GM12875 (cell line): ENCODE results near the gene LUC7L3.

Experiments used
- H3K4me3 ChIP-seq: one replicate; pipeline ENCODE4 v1.5.1; 2011; ENCODE audit warnings: low read depth, low read length, control low read depth
- TF ChIP-seq, protein P1 (sequence below): IDR thresholded peaks from 2 replicates; pipeline ENCODE4 v1.5.1; 2011; ENCODE audit warnings: low read depth, mild to moderate bottlenecking, control low read depth, inconsistent platforms, low read length, moderate library complexity, borderline replicate concordance; ENCODE audit not compliant: insufficient read depth

Gene LUC7L3

DNA sequence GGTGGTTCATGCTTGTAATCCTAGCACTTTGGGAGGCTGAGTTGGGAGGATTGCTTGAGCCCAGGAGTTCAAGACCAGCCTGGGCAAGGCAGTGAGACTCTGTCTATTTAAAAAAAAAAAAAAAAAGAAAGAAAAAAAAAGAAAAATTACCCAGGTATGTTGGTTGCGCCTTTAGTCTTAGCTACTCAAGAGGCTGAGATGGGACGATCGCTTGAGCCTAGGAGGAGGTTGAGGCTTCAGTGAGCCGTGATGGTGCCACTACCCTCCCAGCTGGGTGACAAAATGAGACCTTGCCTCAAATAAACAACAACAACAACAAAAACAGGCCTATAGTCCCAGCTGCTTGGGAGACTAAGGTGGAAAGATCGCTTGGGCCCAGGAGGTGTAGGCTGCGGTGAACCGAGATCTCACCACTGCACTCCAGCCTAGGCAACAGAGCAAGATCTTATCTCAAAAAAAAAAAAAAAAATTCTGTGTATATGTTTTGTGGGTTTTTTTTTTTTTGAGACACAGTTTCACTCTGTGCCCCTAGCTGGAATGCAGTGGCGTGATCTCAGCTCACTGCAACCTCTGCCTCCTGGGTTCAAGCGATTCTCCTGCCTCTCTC lies 60.4 kb downstream of the LUC7L3 start:
- TF ChIP-seq, protein P1, sequence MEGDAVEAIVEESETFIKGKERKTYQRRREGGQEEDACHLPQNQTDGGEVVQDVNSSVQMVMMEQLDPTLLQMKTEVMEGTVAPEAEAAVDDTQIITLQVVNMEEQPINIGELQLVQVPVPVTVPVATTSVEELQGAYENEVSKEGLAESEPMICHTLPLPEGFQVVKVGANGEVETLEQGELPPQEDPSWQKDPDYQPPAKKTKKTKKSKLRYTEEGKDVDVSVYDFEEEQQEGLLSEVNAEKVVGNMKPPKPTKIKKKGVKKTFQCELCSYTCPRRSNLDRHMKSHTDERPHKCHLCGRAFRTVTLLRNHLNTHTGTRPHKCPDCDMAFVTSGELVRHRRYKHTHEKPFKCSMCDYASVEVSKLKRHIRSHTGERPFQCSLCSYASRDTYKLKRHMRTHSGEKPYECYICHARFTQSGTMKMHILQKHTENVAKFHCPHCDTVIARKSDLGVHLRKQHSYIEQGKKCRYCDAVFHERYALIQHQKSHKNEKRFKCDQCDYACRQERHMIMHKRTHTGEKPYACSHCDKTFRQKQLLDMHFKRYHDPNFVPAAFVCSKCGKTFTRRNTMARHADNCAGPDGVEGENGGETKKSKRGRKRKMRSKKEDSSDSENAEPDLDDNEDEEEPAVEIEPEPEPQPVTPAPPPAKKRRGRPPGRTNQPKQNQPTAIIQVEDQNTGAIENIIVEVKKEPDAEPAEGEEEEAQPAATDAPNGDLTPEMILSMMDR = no peak

DNA sequence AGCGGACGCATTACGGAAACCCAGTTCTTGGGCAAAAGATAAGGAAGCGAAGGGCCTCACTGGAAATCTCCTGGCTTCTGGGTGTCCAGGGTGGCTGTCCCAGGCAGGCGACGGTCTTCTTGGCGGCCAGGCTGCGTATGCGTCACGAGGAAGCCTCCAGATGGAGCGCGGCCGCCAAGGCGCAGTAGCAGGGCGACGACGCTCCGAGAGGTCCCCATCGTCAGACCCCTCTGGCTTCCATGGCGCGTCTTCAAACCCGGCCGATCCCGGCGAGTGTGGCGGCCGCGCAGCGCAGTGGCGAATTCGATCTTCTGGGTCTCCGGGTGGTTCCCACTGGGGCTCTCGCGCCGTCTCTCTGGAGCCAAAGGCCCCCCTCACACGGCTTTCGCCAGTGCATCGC lies 61.8 kb downstream of the LUC7L3 start:
- TF ChIP-seq, protein P1 = no peak
- no peak overlapping the region for H3K4me3 ChIP-seq

More for the DNA sequence above, 60.4 kb downstream of the LUC7L3 start:
- no peak overlapping the region for H3K4me3 ChIP-seq

DNA sequence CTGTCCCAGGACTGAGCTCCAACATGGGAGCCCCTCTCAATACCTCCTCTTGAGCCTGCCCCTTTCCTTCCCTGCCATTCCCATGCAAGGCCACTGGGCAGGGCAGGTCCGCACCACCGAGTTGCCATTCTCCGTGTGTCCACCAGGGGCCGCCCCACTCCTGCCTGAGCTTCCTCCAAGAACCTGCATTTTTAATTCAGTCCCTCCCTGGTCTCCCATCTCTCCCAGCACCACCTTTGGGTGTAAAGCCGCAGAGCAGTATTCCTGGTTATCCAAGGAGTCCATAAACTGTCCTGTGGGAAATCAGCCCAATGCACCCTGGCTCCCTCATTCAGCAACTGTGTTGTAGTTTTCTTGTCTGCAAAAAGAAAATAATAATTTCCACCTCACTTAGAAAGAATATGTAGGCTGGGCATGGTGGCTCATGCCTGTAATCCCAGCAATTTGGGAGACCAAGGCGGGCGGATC lies 63.8 kb downstream of the LUC7L3 start:
- no peak overlapping the region for H3K4me3 ChIP-seq
- TF ChIP-seq, protein P1 = peak; percentile 99

DNA sequence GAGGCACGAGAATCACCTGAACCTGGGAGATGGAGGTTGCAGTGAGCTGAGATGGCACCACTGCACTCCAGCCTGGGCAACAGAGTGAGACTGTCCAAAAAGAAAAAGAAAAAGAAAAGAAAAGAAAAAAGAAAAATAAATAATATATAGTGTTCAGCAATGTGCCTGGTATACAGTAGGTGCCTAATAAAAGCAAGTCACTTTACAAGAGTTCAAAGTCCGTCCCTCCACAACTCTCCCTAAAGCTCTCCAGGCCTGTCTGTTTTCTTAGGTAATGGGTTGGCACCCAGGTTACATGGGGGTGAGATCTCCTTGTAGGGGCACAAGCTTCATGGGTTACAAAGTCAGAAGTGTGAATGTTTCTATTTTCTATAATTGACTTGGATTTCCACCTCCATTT lies 64.5 kb downstream of the LUC7L3 start:
- TF ChIP-seq, protein P1 = no peak
- no peak overlapping the region for H3K4me3 ChIP-seq

DNA sequence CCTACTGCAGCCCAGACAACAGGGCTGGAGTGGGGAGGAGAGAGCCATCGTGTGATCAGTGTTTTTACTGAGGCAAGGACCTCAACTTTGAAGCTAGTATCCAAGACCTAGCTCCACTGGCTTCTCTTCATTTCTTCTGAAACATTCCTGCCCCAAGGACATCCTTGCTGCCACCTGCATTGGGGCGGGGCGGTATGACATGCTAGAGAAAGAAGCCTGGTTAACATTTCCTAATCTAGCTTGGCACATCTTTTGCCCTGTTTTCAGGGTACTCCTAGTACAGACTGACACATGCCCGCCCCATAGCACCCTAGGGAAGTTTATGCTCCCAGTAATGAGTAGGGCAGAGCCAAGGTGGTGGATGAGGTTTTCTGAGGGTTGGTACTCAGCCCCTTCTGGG lies 65.7 kb downstream of the LUC7L3 start:
- H3K4me3 ChIP-seq = no peak overlapping the region
- TF ChIP-seq, protein P1 = no peak

DNA sequence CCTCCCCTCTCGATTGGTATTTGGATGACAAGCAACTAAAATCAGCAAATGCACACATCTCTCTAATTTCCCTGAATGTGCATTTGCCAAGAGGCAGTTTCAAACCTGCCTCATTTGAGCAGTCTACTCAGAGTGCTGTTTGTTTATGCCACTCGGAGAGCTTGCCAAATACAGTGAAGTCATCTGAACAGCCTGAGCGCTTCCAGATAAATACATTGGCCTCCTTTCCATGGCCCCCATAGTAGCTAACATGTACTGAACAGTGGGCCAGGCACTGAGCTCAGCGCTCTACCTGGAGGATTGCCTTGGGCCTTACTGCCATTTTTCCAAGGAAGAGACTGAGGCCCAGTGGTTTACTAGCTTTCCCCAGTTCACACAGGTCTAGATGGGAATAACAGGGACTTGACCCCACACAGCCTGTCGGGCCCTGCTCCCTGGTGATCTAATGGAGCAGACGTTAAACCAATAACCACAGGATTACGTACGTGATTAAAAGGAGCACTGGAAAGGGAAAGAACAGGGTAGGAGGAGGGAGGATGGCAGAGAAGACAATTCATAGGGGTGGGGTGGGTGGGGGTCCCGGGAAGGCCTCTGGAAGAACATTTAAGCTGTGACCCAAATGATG lies 66.7 kb downstream of the LUC7L3 start:
- no peak overlapping the region for H3K4me3 ChIP-seq
- TF ChIP-seq, protein P1 = no peak

DNA sequence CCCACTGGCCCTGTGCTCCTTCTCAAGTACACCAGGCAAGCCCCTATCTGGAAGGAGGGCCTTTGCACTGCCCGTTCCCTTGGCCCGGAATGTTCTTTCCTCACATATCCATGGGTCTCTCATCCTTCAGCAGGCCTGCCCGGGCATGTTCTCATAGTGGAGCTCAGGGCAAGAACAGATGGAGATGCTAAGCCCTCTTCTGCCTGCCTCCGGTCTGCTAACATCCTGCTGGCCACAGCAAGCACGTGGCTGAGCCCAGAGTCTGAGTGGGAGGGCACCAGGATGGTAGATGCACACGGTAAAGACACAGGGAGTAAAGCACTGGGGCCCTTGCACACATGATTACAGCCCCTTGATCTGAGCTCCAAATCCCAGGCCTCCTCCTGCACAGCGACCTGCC lies 67.7 kb downstream of the LUC7L3 start:
- no peak overlapping the region for H3K4me3 ChIP-seq
- TF ChIP-seq, protein P1 = no peak
